Mesenchymal stem cell (in vitro differentiated cells and primary cell): Measurements from ENCODE around the gene HLA-B.

ENCODE experiments used
- DNase-seq: peaks from one replicate; pipeline ENCODE4 v3.0.0-alpha.2; 2013
- H2AFZ ChIP-seq: one replicate; pipeline ENCODE4 v1.6.1; 2013; ENCODE audit warnings: low read depth, mild to moderate bottlenecking, control low read depth, inconsistent platforms, low read length, moderate library complexity
- H2AK5ac ChIP-seq: 2 replicates; pipeline ENCODE4 v1.6.1; 2013; ENCODE audit warnings: low read length, moderate library complexity, mild to moderate bottlenecking, inconsistent platforms; ENCODE audit not compliant: severe bottlenecking
- H2BK120ac ChIP-seq: one replicate; pipeline ENCODE4 v1.6.1; 2013; ENCODE audit warnings: low read depth, mild to moderate bottlenecking, inconsistent platforms, low read length, moderate library complexity
- H2BK12ac ChIP-seq, 2 experiments: one replicate each; pipeline ENCODE4 v1.6.1; 2013; ENCODE audit warnings: inconsistent platforms in 2 of 2, low read length in 2 of 2, mild to moderate bottlenecking in 2 of 2, moderate library complexity in 2 of 2, control low read depth in 1 of 2
- H2BK15ac ChIP-seq: one replicate; pipeline ENCODE4 v1.6.1; 2013; ENCODE audit warnings: mild to moderate bottlenecking, low read depth, inconsistent platforms; ENCODE audit not compliant: poor library complexity, severe bottlenecking
- H2BK5ac ChIP-seq: 2 replicates; pipeline ENCODE4 v1.6.1; 2013; ENCODE audit warnings: low read depth, mild to moderate bottlenecking, low read length, control low read depth, inconsistent platforms; ENCODE audit not compliant: poor library complexity, severe bottlenecking
- H3K14ac ChIP-seq, 2 experiments: one replicate each; pipeline ENCODE4 v1.6.1; 2013; ENCODE audit warnings: inconsistent platforms in 2 of 2, low read length in 2 of 2, control low read depth in 1 of 2, mild to moderate bottlenecking in 1 of 2, moderate library complexity in 1 of 2
- H3K18ac ChIP-seq, 2 experiments: one replicate each; pipeline ENCODE4 v1.6.1; 2013; ENCODE audit warnings: inconsistent platforms in 2 of 2, low read length in 2 of 2, control low read depth in 1 of 2, low read depth in 1 of 2, mild to moderate bottlenecking in 1 of 2
- H3K23ac ChIP-seq, 2 experiments: one replicate each; pipeline ENCODE4 v1.6.1; 2013; ENCODE audit warnings: inconsistent platforms in 2 of 2, low read length in 2 of 2, mild to moderate bottlenecking in 2 of 2, moderate library complexity in 2 of 2, control low read depth in 1 of 2
- H3K27ac ChIP-seq: 2 replicates; pipeline ENCODE4 v1.5.1; 2013; ENCODE audit warnings: mild to moderate bottlenecking, moderate library complexity, low read length, control low read depth, inconsistent platforms; ENCODE audit not compliant: poor library complexity, severe bottlenecking
- H3K27me3 ChIP-seq, 2 experiments: 2 replicates each; pipeline versions ENCODE4 v1.6.1 to v1.7.0; 2013; ENCODE audit warnings: low read length in 2 of 2, mild to moderate bottlenecking in 2 of 2, moderate library complexity in 2 of 2, control low read depth in 1 of 2, inconsistent platforms in 1 of 2; ENCODE audit not compliant: control insufficient read depth in 1 of 2, insufficient read depth in 1 of 2
- H3K36me3 ChIP-seq, 2 experiments: 2 replicates each; pipeline versions ENCODE4 v1.6.1 to v1.7.0; 2013; ENCODE audit warnings: low read length in 2 of 2, control low read depth in 1 of 2, inconsistent platforms in 1 of 2, low read depth in 1 of 2, mild to moderate bottlenecking in 1 of 2; ENCODE audit not compliant: insufficient read depth in 2 of 2, control insufficient read depth in 1 of 2
- H3K4ac ChIP-seq, 2 experiments: one replicate each; pipeline ENCODE4 v1.6.1; 2013; ENCODE audit warnings: inconsistent platforms in 2 of 2, low read length in 2 of 2, mild to moderate bottlenecking in 2 of 2, moderate library complexity in 2 of 2, control low read depth in 1 of 2, low read depth in 1 of 2
- H3K4me1 ChIP-seq: 2 replicates; pipeline ENCODE4 v1.6.1; 2013; ENCODE audit warnings: low read depth, low read length, control low read depth; ENCODE audit not compliant: control insufficient read depth, insufficient read depth
- H3K4me2 ChIP-seq: 2 replicates; pipeline ENCODE4 v1.6.1; 2013; ENCODE audit warnings: low read length, mild to moderate bottlenecking, inconsistent platforms; ENCODE audit not compliant: poor library complexity, severe bottlenecking
- H3K4me3 ChIP-seq, 2 experiments: 2 replicates each; pipeline versions ENCODE4 v1.5.1 to v1.7.0; 2013; ENCODE audit warnings: low read length in 2 of 2, mild to moderate bottlenecking in 2 of 2, control low read depth in 1 of 2, low read depth in 1 of 2; ENCODE audit not compliant: insufficient read depth in 1 of 2
- H3K79me1 ChIP-seq: replicated peaks from 2 replicates; pipeline ENCODE4 v1.6.1; 2013; ENCODE audit warnings: mild to moderate bottlenecking, control low read depth, low read length, inconsistent platforms; ENCODE audit not compliant: poor library complexity, severe bottlenecking
- H3K9ac ChIP-seq: 2 replicates; pipeline ENCODE4 v1.7.0; 2013; ENCODE audit warnings: mild to moderate bottlenecking, low read length, moderate library complexity
- H3K9me3 ChIP-seq: 2 replicates; pipeline ENCODE4 v1.7.0; 2013; ENCODE audit warnings: mild to moderate bottlenecking, low read length; ENCODE audit not compliant: control insufficient read depth
- H4K8ac ChIP-seq: one replicate; pipeline ENCODE4 v1.6.1; 2013; ENCODE audit warnings: inconsistent platforms, mild to moderate bottlenecking, low read length, moderate library complexity
- H4K91ac ChIP-seq: one replicate; pipeline ENCODE4 v1.6.1; 2013; ENCODE audit warnings: mild to moderate bottlenecking, low read length, inconsistent platforms
- WGBS: methylation state at CpG from one replicate; pipeline ENCODE4 v1.1.7; 2013; ENCODE audit warnings: mixed read lengths; 5-methylcytosine and 5-hydroxymethylcytosine counted together

The HLA-B gene

DNA sequence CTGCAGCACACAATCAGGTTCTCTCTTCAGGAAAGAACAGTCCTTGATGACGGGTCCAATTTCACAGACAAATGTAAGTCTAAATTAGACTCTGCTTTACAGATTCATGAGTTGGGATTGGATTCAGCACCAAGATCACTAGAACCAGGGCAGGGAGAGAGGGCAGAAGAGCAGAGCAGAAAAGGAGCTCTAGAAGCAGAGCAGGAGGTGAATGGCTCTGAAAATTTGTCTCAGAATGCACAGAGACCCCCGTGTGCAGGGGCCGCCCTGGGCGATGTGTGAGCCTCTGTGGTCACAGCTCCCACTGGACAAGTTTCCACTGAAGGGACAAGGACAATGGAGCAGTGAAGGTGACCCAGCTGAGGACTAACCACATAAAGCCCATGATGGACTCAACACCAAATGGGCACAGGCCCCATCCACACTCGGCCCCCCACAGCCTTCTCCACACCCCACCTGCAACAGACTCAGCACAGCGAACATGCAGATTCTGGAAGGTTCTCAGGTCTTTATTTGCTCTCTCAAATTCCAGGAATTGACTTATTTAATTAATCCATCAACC, 3.5 kb downstream of the HLA-B start:
- no peak overlapping the region for H3K4ac ChIP-seq
- no peak overlapping the region for H3K9ac ChIP-seq
- no peak overlapping the region for H4K8ac ChIP-seq
- H3K27ac ChIP-seq = no peak overlapping the region
- H3K79me1 ChIP-seq = peaks cover 3% of the 10 kb centered on the region
- H3K23ac ChIP-seq = no peak overlapping the region
- DNase-seq = no peak
- no peak overlapping the region for H2BK15ac ChIP-seq
- peaks cover 17 to 25% of the 10 kb centered on the region in 2 experiments for H3K36me3 ChIP-seq
- peaks cover 5% of the 10 kb centered on the region for H3K4me1 ChIP-seq
- H2AFZ ChIP-seq = no peak overlapping the region
- H4K91ac ChIP-seq = no peak overlapping the region
- H3K4me3 ChIP-seq = no peak overlapping the region
- no peaks in the 10 kb centered on the region for H3K9me3 ChIP-seq
- H2BK120ac ChIP-seq = no peak overlapping the region
- H3K4me2 ChIP-seq = no peak overlapping the region
- H3K27me3 ChIP-seq = peaks cover 11 to 45% of the 10 kb centered on the region in 2 experiments
- H3K14ac ChIP-seq = no peak overlapping the region
- no peak overlapping the region for H2BK12ac ChIP-seq
- H2AK5ac ChIP-seq = no peak overlapping the region
- H3K18ac ChIP-seq = no peak overlapping the region
- 75% methylated on average over 6 of the region's 6 CpGs for WGBS
- no peak overlapping the region for H2BK5ac ChIP-seq

DNA sequence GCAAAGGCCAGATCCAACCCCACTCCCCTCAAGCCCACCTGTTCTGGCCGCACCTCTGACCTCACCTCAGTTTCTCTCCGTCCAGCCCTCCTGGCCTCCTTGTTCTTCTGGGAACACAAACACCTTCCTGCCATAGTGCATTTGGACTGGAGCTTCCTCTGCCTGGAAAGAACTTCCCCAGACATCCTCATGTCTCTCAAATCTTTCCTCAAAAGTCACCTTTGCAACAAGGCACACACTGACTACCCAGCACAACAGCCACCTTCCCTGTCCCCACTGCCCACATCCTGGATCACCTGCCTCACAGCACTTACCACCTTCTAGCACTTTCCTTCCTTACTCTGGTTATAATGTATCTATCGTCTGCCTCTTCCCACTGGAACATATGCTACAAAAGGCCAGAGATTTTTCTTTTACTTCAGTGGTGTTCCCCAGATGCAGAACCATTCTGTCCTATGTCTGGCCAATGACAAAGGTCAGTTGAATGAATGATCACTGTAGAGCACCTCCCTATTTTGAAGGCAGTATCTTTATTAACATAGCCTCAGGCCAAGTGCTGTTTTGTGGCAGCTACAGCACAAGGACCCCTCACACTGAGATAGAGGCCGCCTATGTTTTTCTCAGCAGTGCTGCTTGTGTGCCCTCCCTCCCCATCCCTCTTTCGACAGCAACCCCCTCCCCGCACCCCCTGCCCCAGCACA, 4.1 kb downstream of the HLA-B start:
- Histone ChIP-seq H3K36me3 (peaks cover 17 to 25% of the 10 kb centered on the region in 2 experiments), H3K79me1 (peaks cover 3% of the 10 kb centered on the region), H3K9ac (no peak overlapping the region), H4K8ac (no peak overlapping the region), H3K9me3 (no peaks in the 10 kb centered on the region), H3K4ac (no peak overlapping the region), H3K4me1 (peaks cover 5% of the 10 kb centered on the region), H3K27ac (no peak overlapping the region), H2AK5ac (no peak overlapping the region), H3K14ac (no peak overlapping the region), H2BK12ac (no peak overlapping the region), H3K4me3 (no peak overlapping the region), H4K91ac (no peak overlapping the region), H2BK5ac (no peak overlapping the region), H2BK15ac (no peak overlapping the region), H3K23ac (no peak overlapping the region), H3K27me3 (peaks cover 17 to 39% of the 10 kb centered on the region in 2 experiments), H3K18ac (no peak overlapping the region), H2AFZ (no peak overlapping the region), H3K4me2 (no peak overlapping the region), H2BK120ac (no peak overlapping the region)
- WGBS = 74% methylated on average over 5 of the region's 6 CpGs
- no peak for DNase-seq

DNA sequence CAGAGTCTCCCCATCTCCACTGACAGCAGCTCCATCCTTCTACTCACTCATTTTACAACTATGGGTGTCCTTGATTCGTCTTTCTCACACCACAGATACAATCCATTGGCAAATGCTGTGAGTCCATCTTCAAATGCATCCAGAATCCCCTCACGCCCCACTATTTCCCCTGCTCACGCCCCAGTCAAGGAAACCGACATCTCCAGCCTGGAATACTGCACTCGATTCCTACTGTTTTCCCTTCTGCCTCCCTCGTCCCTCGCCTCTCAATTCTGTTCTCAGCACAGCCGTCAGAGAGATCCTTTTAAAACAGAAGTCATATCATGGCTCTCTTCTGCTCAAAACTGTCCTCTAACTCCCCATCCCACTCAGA, 4.7 kb downstream of the HLA-B start:
- Histone ChIP-seq H4K8ac (no peak overlapping the region), H3K79me1 (peaks cover 3% of the 10 kb centered on the region), H3K4me2 (no peak overlapping the region), H3K9me3 (no peaks in the 10 kb centered on the region), H2BK120ac (no peak overlapping the region), H3K4me1 (peaks cover 5% of the 10 kb centered on the region), H3K4me3 (no peak overlapping the region), H2AFZ (no peak overlapping the region), H4K91ac (no peak overlapping the region), H3K14ac (no peak overlapping the region), H3K18ac (no peak overlapping the region), H3K27ac (no peak overlapping the region), H2BK15ac (no peak overlapping the region), H3K36me3 (peaks cover 17 to 25% of the 10 kb centered on the region in 2 experiments), H3K27me3 (peaks cover 21 to 38% of the 10 kb centered on the region in 2 experiments), H2BK12ac (no peak overlapping the region), H3K23ac (no peak overlapping the region), H2AK5ac (no peak overlapping the region), H2BK5ac (no peak overlapping the region), H3K4ac (no peak overlapping the region), H3K9ac (no peak overlapping the region)
- peak; percentile 9 for DNase-seq
- WGBS = 57% methylated on average over 8 of the region's 8 CpGs

DNA sequence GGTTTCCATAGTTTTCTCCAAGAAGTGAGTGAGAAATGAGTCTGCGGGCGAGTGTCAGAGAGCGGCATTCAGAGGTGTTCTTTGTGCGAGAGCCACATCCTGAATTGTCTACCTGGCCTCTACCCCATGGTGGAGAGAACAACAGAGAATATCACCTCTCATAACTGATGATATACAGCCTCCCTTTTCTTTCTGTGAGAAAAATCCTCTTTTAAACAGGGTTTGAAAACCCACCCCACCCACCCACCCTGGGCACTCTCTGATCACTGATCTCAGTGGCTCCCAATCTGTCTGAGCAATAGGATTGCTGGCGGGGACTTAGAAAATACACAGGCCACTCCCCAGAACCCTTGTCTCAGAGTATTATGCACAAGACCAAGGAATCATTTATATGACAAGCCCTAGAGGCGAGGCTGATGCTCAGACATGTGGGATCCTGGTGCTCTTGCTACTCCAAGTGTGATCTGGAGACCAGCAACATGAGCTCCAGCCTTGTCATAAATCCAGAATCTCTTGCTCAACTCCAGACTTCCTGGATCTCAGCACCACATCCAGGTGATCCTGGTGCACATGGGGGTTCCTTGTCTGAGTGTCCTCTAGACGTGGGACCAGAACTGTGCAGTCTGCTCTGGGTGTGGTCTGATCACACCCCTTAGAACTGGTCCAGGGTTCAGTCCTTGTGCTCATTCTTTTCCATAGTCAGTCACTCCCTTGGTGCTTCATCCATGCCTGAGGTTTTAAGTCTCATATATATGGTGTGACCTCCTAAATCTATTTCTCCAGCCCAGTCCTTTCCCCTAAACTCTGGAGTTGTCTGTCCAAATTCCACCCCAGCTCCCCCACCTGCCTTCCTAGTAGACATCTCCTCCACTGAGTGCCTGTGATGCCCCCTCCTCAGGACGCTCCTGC, 5.3 kb downstream of the HLA-B start:
- Histone ChIP-seq H2BK5ac (no peak overlapping the region), H2AK5ac (no peak overlapping the region), H3K4me2 (no peak overlapping the region), H2BK120ac (no peak overlapping the region), H3K27me3 (peaks cover 24 to 38% of the 10 kb centered on the region in 2 experiments), H3K9me3 (no peaks in the 10 kb centered on the region), H3K9ac (no peak overlapping the region), H4K91ac (no peak overlapping the region), H2AFZ (no peak overlapping the region), H3K36me3 (peaks cover 17 to 25% of the 10 kb centered on the region in 2 experiments), H4K8ac (no peak overlapping the region), H3K4me3 (no peak overlapping the region), H3K14ac (no peak overlapping the region), H2BK12ac (no peak overlapping the region), H2BK15ac (no peak overlapping the region), H3K79me1 (peaks cover 3% of the 10 kb centered on the region), H3K23ac (no peak overlapping the region), H3K18ac (no peak overlapping the region), H3K4ac (no peak overlapping the region), H3K27ac (no peak overlapping the region), H3K4me1 (peaks cover 5% of the 10 kb centered on the region)
- DNase-seq = peak; percentile 32
- 56% methylated on average over 8 of the region's 8 CpGs for WGBS
